PFSK-1 (cell line): ENCODE results near the gene CPA1.

Experiments used
- FOXP2 ChIP-seq: optimal IDR thresholded peaks from 2 replicates; pipeline ENCODE3; 2011; ENCODE audit warnings: borderline replicate concordance, control low read depth, inconsistent platforms; ENCODE audit not compliant: insufficient read depth; ENCODE audit errors: extremely low read length, extremely low read depth
- POLR2AphosphoS5 ChIP-seq: IDR thresholded peaks from 2 replicates; pipeline ENCODE4 v1.6.1; 2012; ENCODE audit warnings: low read depth, mild to moderate bottlenecking, control low read depth, low read length, moderate library complexity
- SIN3A ChIP-seq: IDR thresholded peaks from 2 replicates; pipeline ENCODE4 v1.6.1; 2012; ENCODE audit warnings: mild to moderate bottlenecking, low read length, moderate library complexity, borderline replicate concordance; ENCODE audit not compliant: insufficient read depth
- TAF1 ChIP-seq: IDR thresholded peaks from 2 replicates; pipeline ENCODE4 v1.6.1; 2012; ENCODE audit warnings: low read length, control low read depth, borderline replicate concordance; ENCODE audit not compliant: insufficient read depth
- TF ChIP-seq, protein P1 (sequence below), 2 experiments: IDR thresholded peaks; 2 replicates each; pipeline versions ENCODE4 v1.6.1 to v1.8.0; 2011 to 2012; ENCODE audit warnings: low read depth in 2 of 2, low read length in 2 of 2, control low read depth in 1 of 2, inconsistent platforms in 1 of 2, mild to moderate bottlenecking in 1 of 2, moderate library complexity in 1 of 2; ENCODE audit not compliant: insufficient read depth in 1 of 2

CPA1 gene

DNA sequence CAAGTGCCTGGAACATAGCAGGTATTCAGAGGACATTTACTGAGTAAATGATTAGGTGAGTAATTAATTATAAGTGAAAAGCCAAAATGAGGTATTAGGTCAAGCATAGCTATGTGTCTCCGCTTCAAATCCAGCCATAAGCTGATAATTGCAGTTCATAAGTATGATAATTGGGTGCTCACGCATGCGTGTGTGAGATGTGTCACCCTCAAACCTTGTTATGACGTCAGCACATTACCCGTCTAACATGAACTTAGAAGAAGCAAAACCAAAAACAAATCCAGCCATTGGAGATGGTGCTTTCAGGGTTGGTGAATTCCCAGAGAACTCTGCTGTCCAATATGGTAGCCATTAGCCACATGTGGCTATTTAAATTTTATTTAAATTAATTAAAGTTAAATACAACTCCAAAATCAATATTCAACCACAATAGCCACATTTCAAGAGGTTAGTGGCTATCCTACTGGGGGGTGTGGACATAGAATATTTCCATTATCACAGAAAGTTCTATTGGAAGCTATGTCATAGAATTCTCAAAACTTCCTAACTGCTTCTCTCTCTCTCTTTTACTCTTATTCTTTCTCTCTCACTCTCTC, 35.9 kb upstream of the CPA1 start, which contains the start of gene CPA5:
Gene CPA5, plus strand, starts transcription at position 546 of the 596 bp plus-strand sequence. CDS start 1,670 bp downstream, outside the sequence.
- TF ChIP-seq, protein P1, sequence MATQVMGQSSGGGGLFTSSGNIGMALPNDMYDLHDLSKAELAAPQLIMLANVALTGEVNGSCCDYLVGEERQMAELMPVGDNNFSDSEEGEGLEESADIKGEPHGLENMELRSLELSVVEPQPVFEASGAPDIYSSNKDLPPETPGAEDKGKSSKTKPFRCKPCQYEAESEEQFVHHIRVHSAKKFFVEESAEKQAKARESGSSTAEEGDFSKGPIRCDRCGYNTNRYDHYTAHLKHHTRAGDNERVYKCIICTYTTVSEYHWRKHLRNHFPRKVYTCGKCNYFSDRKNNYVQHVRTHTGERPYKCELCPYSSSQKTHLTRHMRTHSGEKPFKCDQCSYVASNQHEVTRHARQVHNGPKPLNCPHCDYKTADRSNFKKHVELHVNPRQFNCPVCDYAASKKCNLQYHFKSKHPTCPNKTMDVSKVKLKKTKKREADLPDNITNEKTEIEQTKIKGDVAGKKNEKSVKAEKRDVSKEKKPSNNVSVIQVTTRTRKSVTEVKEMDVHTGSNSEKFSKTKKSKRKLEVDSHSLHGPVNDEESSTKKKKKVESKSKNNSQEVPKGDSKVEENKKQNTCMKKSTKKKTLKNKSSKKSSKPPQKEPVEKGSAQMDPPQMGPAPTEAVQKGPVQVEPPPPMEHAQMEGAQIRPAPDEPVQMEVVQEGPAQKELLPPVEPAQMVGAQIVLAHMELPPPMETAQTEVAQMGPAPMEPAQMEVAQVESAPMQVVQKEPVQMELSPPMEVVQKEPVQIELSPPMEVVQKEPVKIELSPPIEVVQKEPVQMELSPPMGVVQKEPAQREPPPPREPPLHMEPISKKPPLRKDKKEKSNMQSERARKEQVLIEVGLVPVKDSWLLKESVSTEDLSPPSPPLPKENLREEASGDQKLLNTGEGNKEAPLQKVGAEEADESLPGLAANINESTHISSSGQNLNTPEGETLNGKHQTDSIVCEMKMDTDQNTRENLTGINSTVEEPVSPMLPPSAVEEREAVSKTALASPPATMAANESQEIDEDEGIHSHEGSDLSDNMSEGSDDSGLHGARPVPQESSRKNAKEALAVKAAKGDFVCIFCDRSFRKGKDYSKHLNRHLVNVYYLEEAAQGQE (IDR thresholded peaks at IDR 0.05; ENCODE audit: insufficient read depth in 1 of 2, low read depth in 2 of 2, low read length in 2 of 2), result no peak
- TF ChIP-seq POLR2AphosphoS5, result no peak
- TF ChIP-seq FOXP2, result no peak
- no peak for TF ChIP-seq TAF1
- TF ChIP-seq SIN3A, result no peak

DNA sequence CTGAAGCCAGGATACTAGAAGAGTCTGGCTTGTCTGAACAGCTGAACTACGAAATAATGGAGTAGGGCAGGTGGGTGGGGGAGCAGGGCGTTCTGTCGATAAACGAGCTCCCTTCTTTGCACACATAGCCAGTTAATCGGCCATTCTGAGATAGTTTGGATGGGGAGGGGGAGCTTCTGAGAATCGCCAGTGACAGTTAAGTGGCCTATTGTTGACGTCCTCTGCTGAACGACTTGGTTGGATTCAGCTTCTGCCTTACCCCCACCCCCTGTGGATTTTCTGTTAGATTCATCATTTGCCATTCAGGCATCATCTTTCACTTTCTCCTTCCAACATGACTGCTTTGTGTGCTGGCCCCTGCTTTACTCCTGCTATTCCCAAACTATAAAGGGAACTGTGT, 35.2 kb upstream of the CPA1 start:
- TF ChIP-seq TAF1 (no peak), SIN3A (no peak), FOXP2 (no peak), POLR2AphosphoS5 (no peak)
- TF ChIP-seq, protein P1 (IDR thresholded peaks at IDR 0.05; ENCODE audit: insufficient read depth in 1 of 2, low read depth in 2 of 2, low read length in 2 of 2), result no peak

DNA sequence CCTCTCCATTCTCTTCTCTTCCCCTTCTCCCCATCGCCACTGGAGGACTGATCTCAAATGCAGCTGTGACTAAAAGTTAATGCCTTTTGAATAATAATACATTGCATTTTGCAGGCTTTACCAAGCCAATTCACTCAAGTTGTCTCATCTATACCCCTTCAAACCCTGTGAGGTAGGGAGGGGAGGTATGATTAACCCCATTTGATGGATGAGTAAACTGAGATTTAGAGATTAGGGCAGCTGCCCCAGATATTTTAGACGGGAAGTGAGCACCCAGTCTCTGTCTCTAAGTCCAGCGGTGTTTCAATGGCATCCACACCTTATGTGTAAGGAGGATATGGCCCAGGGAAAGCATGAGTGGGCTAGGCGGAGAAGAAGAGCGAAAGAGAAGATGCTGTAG, 34.6 kb upstream of the CPA1 start:
- TF ChIP-seq POLR2AphosphoS5, result no peak
- TF ChIP-seq TAF1, result no peak
- TF ChIP-seq, protein P1 (IDR thresholded peaks at IDR 0.05; ENCODE audit: insufficient read depth in 1 of 2, low read depth in 2 of 2, low read length in 2 of 2), result no peak
- TF ChIP-seq SIN3A, result no peak
- no peak for TF ChIP-seq FOXP2

DNA sequence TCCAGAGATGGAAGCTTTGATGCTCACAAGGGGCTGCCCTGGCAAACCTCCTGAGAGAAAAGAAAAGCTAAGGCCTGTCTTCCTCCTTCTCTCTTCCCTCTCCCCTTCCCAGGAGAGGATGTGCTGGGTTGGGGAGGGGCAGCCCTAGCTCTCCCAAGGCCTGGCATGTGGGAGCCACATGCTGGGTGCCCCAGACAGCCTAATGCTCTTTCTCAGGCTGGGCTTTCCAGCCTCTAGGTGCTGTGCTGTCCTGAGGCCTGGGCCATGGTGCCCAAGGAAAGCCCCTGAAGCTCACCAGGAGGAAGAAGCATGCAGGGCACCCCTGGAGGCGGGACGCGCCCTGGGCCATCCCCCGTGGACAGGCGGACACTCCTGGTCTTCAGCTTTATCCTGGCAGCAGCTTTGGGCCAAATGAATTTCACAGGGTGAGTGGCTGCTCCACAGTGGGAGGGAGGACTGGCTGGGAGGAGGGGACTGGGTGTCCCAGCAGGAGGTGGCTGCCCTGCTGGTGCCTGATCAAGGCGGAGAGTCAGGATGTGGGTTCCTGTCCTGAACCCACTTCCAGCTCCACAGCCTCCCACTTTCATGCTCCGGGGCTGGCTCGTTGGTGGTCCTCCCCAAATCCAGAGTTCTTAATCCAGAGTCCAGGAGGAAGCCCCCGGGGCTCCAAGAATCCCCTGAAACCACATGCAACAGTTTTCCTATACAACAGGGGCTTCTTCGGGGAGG, 34.0 kb upstream of the CPA1 start:
- TF ChIP-seq FOXP2, result no peak
- TF ChIP-seq, protein P1 (IDR thresholded peaks at IDR 0.05; ENCODE audit: insufficient read depth in 1 of 2, low read depth in 2 of 2, low read length in 2 of 2), result no peak
- no peak for TF ChIP-seq POLR2AphosphoS5
- TF ChIP-seq SIN3A, result no peak
- TF ChIP-seq TAF1, result no peak

DNA sequence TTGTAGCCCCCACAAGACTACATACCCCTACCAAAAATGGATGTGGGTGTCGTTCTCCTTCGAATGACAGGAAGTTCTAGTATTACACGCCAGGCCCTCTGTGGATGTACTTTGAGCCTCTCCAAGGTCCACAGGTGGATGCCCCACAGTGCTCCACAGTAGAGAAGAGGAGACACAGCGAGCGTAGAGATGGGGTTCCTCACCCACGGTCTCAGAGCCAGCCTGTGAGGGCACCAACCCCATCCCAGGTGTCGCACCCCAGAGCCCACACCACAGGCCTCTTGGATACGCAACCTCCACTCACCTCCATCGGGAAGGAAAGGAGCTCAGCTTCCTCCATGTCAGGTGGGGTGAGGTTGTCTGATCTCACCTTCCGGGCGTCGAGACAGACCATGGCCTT, 33.4 kb upstream of the CPA1 start:
- TF ChIP-seq FOXP2 (no peak), TAF1 (no peak), SIN3A (no peak), POLR2AphosphoS5 (no peak)
- TF ChIP-seq, protein P1 (IDR thresholded peaks at IDR 0.05; ENCODE audit: insufficient read depth in 1 of 2, low read depth in 2 of 2, low read length in 2 of 2), result no peak
